GM21528 (cell line): ENCODE measurements around the gene SERPINA1.

Source experiments
- ATAC-seq: cut with Tn5 transposase; IDR thresholded peaks from one replicate; pipeline ENCODE4 v1.9.1; 2021; ENCODE audit warnings: mild to moderate bottlenecking, moderate library complexity; ENCODE audit not compliant: unreplicated experiment, low FRiP score

Gene SERPINA1

GRCh38 chr14:94329857-94330256 is 58.5 kb downstream of the SERPINA1 start:
- no peak for ATAC-seq

DNA sequence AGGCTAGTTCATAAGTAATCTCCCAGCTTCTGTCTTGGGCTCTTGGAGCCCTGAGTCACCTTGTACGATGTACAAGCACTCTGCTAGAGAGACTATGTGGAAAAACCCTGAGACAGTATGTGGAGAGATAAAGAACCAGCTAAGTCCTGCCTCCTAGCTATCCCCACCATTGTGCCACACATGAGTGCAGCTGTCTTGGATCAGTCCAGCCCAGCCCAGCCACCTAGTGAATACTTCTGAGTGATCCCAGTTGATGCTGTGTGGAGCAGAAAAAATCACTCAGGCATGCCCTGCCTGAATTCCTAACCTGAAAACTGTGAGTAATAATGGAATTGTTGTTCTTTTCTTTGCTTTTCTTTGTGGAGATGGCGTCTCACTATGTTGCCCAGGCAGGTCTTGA is 60.2 kb downstream of the SERPINA1 start:
- ATAC-seq, result no peak
